ENCODE measurements around the gene PTGDS. TPM values are rescaled to one million over a fixed set of nuclear protein-coding genes. Genes with fewer than 3 reads are reported as not detected.
A peak's percentile ranks its signal among the peaks of the same experiment; 100 is the strongest.

PTGDS gene
- polyA plus RNA-seq, 1 donor from 2014 or later, result not detected

- H3K4me1 Mint-ChIP-seq, result peaks cover 5 to 11% (median 6%) of the 10 kb centered on the region in 3 donors
- no peak overlapping the region for H3K4me3 Mint-ChIP-seq
- no peaks in the 10 kb centered on the region for H3K9me3 Mint-ChIP-seq
- no peaks in the 10 kb centered on the region for H3K36me3 Mint-ChIP-seq
- H3K27ac Mint-ChIP-seq, result no peak overlapping the region
- H3K27me3 Mint-ChIP-seq, result peaks cover 9% of the 10 kb centered on the region
Measured at GRCh38 chr9:136970361-136970760, 6.9 kb upstream of the PTGDS start.

- Mint-ChIP-seq H3K4me3 (no peak overlapping the region), H3K27ac (no peak overlapping the region), H3K27me3 (peaks cover 4% of the 10 kb centered on the region), H3K36me3 (no peaks in the 10 kb centered on the region), H3K9me3 (no peaks in the 10 kb centered on the region), H3K4me1 (peaks cover 0 to 3% (median 2%) of the 10 kb centered on the region in 3 donors)
Measured at GRCh38 chr9:136971746-136972145, 5.6 kb upstream of the PTGDS start.

- Mint-ChIP-seq H3K36me3 (no peaks in the 10 kb centered on the region), H3K4me3 (no peak overlapping the region), H3K27ac (no peak overlapping the region), H3K27me3 (peaks cover 4% of the 10 kb centered on the region), H3K9me3 (no peaks in the 10 kb centered on the region), H3K4me1 (peaks cover 0 to 6% (median 2%) of the 10 kb centered on the region in 3 donors)
Measured at GRCh38 chr9:136972335-136972734, 5.0 kb upstream of the PTGDS start.

- Mint-ChIP-seq H3K27me3 (peaks cover 4% of the 10 kb centered on the region), H3K36me3 (no peaks in the 10 kb centered on the region), H3K4me3 (no peak overlapping the region), H3K4me1 (peaks cover 0 to 6% (median 2%) of the 10 kb centered on the region in 3 donors), H3K27ac (no peak overlapping the region), H3K9me3 (no peaks in the 10 kb centered on the region)
Measured at GRCh38 chr9:136972743-136973142, 4.6 kb upstream of the PTGDS start.

- peak overlapping the region in 1 of 4 donors; percentile 9 for H3K4me3 Mint-ChIP-seq
- no peaks in the 10 kb centered on the region for H3K36me3 Mint-ChIP-seq
Measured at GRCh38 chr9:136973618-136974617, 3.4 kb upstream of the PTGDS start.

GRCh38 chr9:136974817-136975535 is 2.3 kb upstream of the PTGDS start:
- Mint-ChIP-seq H3K36me3 (no peaks in the 10 kb centered on the region), H3K27me3 (peaks cover 4% of the 10 kb centered on the region), H3K9me3 (no peaks in the 10 kb centered on the region), H3K27ac (no peak overlapping the region), H3K4me1 (peaks cover 0 to 6% (median 2%) of the 10 kb centered on the region in 3 donors), H3K4me3 (peak overlapping the region in 1 of 4 donors; percentile 47)

More at GRCh38 chr9:136973618-136974617, 3.4 kb upstream of the PTGDS start:
- no peaks in the 10 kb centered on the region for H3K9me3 Mint-ChIP-seq
- peaks cover 4% of the 10 kb centered on the region for H3K27me3 Mint-ChIP-seq
- H3K27ac Mint-ChIP-seq, result no peak overlapping the region
- H3K4me1 Mint-ChIP-seq, result peaks cover 0 to 6% (median 2%) of the 10 kb centered on the region in 3 donors

GRCh38 chr9:136975644-136976043 is 1.7 kb upstream of the PTGDS start:
- peaks cover 4% of the 10 kb centered on the region for H3K27me3 Mint-ChIP-seq
- peaks cover 0 to 6% (median 2%) of the 10 kb centered on the region in 3 donors for H3K4me1 Mint-ChIP-seq
- no peaks in the 10 kb centered on the region for H3K9me3 Mint-ChIP-seq

GRCh38 chr9:136977649-136978072 is 357 bp downstream of the PTGDS start:
- peaks cover 7% of the 10 kb centered on the region for H3K27me3 Mint-ChIP-seq
- H3K9me3 Mint-ChIP-seq, result no peaks in the 10 kb centered on the region
- H3K36me3 Mint-ChIP-seq, result no peaks in the 10 kb centered on the region
- peak overlapping the region in 2 of 4 donors; percentile 21 to 45 for H3K4me3 Mint-ChIP-seq
- H3K27ac Mint-ChIP-seq, result no peak overlapping the region
- H3K4me1 Mint-ChIP-seq, result peaks cover 0 to 6% (median 2%) of the 10 kb centered on the region in 3 donors

More at GRCh38 chr9:136975644-136976043, 1.7 kb upstream of the PTGDS start:
- Mint-ChIP-seq H3K4me3 (no peak overlapping the region), H3K36me3 (no peaks in the 10 kb centered on the region), H3K27ac (no peak overlapping the region)

GRCh38 chr9:136978073-136978864 is 965 bp downstream of the PTGDS start:
- Mint-ChIP-seq H3K27me3 (peaks cover 12% of the 10 kb centered on the region), H3K27ac (no peak overlapping the region), H3K36me3 (no peaks in the 10 kb centered on the region), H3K9me3 (no peaks in the 10 kb centered on the region), H3K4me1 (peaks cover 0 to 6% (median 2%) of the 10 kb centered on the region in 3 donors), H3K4me3 (no peak overlapping the region)

- peaks cover 0 to 8% (median 5%) of the 10 kb centered on the region in 3 donors for H3K4me1 Mint-ChIP-seq
- no peak overlapping the region for H3K4me3 Mint-ChIP-seq
- H3K27me3 Mint-ChIP-seq, result peaks cover 18% of the 10 kb centered on the region
- H3K9me3 Mint-ChIP-seq, result no peaks in the 10 kb centered on the region
- peaks cover 2% of the 10 kb centered on the region for H3K36me3 Mint-ChIP-seq
- no peak overlapping the region for H3K27ac Mint-ChIP-seq
Measured at GRCh38 chr9:136978865-136979544, 1.7 kb downstream of the PTGDS start.

- Mint-ChIP-seq H3K36me3 (peaks cover 2% of the 10 kb centered on the region), H3K27ac (peak overlapping the region in 1 of 3 donors; percentile 10), H3K9me3 (no peaks in the 10 kb centered on the region), H3K4me3 (no peak overlapping the region), H3K4me1 (peaks cover 0 to 9% (median 5%) of the 10 kb centered on the region in 3 donors), H3K27me3 (peaks cover 20% of the 10 kb centered on the region)
Measured at GRCh38 chr9:136979769-136980587, 2.7 kb downstream of the PTGDS start.

- H3K4me3 Mint-ChIP-seq, result peak overlapping the region in 1 of 4 donors; percentile 58
- peak overlapping the region in 1 of 3 donors; percentile 26 for H3K27ac Mint-ChIP-seq
- H3K9me3 Mint-ChIP-seq, result no peaks in the 10 kb centered on the region
- H3K4me1 Mint-ChIP-seq, result peaks cover 0 to 7% (median 3%) of the 10 kb centered on the region in 3 donors
- H3K27me3 Mint-ChIP-seq, result peaks cover 20% of the 10 kb centered on the region
- H3K36me3 Mint-ChIP-seq, result peaks cover 2% of the 10 kb centered on the region
Measured at GRCh38 chr9:136980669-136981478, 3.6 kb downstream of the PTGDS start.
